ENCODE data around the gene WWC1. TPM values are rescaled to one million over a fixed set of nuclear protein-coding genes. Genes with fewer than 3 reads are reported as not detected.

The WWC1 gene
- total and polyA plus RNA-seq, 9 of the 15 experiments (the other 6 are each of a cell fraction or from before 2014, with no cell fraction given): under 0.01 to 0.54 (median 0.42) TPM; not detected in 6

DNA sequence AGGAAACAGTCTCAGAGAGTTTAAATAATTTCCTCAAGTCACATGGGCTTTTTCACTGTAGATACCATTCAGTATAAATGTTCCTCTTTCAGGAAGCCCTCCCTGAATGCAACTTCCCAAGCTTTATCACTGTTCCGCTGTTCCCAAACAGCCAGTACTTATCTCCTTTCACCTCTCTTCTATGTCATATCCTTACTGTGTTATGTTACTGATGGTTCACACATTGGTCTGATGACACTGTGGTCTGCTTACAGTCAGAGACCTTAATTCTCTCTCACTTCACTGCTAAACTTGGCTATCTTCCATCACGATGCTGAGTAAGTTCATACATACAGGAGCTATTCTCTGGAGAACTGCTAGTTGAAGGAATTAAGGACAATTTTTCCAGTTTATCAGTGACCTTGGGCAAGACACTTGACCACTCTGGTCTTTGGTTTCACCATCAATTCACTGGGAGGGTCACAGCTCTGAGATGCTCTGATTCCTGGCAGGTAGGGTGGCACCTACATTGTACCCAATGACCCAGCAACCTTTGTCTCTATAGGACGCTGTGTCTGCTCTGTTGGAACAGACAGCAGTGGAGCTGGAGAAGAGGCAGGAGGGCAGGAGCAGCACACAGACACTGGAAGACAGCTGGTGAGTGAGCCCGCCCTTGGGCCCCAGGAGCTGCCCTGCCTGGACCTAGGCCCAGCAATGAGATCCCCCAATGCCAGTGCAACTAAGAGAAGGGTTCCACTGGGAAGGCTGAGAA, 152.7 kb downstream of the WWC1 start:
- FAIRE-seq: no peak
- DNase-seq (ENCODE audit: extremely low read depth in 1 of 4, low spot score in 3 of 4): no peak
- ChIA-PET POLR2A (no interaction called here), CTCF (ENCODE audit: low intra/inter-chr PET ratio) (no interaction called here)
- Histone ChIP-seq H3K4me2 (ENCODE audit: insufficient read depth, low read length) (no peak overlapping the region), H3K9ac (ENCODE audit: insufficient read depth in 1 of 2, low read depth in 2 of 2, low read length in 2 of 2) (no peak overlapping the region), H3K27me3 (ENCODE audit: control insufficient read depth in 2 of 2, insufficient read depth in 2 of 2, low read length in 2 of 2) (peaks cover 15 to 21% of the 10 kb centered on the region in 2 experiments; a peak in 4 of 5 replicates), H3K27ac (ENCODE audit: extremely low read depth, low read depth, low read length) (no peak overlapping the region), H2AFZ (ENCODE audit: low read depth, low read length) (no peak overlapping the region), H3K9me3 (replicated peaks; ENCODE audit: control insufficient read depth, insufficient read depth, low read depth, low read length) (no peaks in the 10 kb centered on the region), H3K4me1 (replicated peaks in 1 of 2; ENCODE audit: control insufficient read depth in 2 of 2, insufficient read depth in 2 of 2, low read length in 2 of 2) (no peaks in the 10 kb centered on the region), H3K9me1 (ENCODE audit: control insufficient read depth, insufficient read depth, low read length) (no peaks in the 10 kb centered on the region), H4K20me1 (replicated peaks; ENCODE audit: control insufficient read depth, insufficient read depth, low read length) (no peaks in the 10 kb centered on the region), H3K79me2 (ENCODE audit: control insufficient read depth, insufficient read depth, low read length) (no peaks in the 10 kb centered on the region), H3K36me3 (ENCODE audit: control insufficient read depth, insufficient read depth, low read length) (no peaks in the 10 kb centered on the region), H3K4me3 (no peak overlapping the region)
- intact Hi-C loops (cut with micrococcal nuclease): no loop called here
- no peak for ATAC-seq
- TF ChIP-seq ZFP36 (IDR thresholded peaks at IDR 0.05; ENCODE audit: low read depth, low read length, partially characterized antibody) (peak; percentile 56), HMG20A (CRISPR knock-in tag; conservative IDR thresholded peaks at IDR 0.05) (no peak), SMAD2 (IDR thresholded peaks at IDR 0.05; ENCODE audit: low read depth, low read length) (no peak)
- 2% methylated on average over 4 of the region's 4 CpGs for WGBS (ENCODE audit: insufficient coverage, low coverage, missing lambda C conversion rate)
- in situ Hi-C loops (cut with MboI): no loop called here
- BruUV-seq (replicated peaks): no TSS peak

GRCh38 chr5:168446983-168447619, 155.7 kb downstream of the WWC1 start:
- Histone ChIP-seq H2AFZ (ENCODE audit: low read depth, low read length) (no peak overlapping the region), H3K27ac (ENCODE audit: extremely low read depth, low read depth, low read length) (no peak overlapping the region), H3K36me3 (ENCODE audit: control insufficient read depth, insufficient read depth, low read length) (no peaks in the 10 kb centered on the region), H3K79me2 (ENCODE audit: control insufficient read depth, insufficient read depth, low read length) (no peaks in the 10 kb centered on the region), H3K4me2 (ENCODE audit: insufficient read depth, low read length) (no peak overlapping the region), H3K4me3 (no peak overlapping the region), H4K20me1 (replicated peaks; ENCODE audit: control insufficient read depth, insufficient read depth, low read length) (no peaks in the 10 kb centered on the region), H3K27me3 (ENCODE audit: control insufficient read depth in 2 of 2, insufficient read depth in 2 of 2, low read length in 2 of 2) (peaks cover 12 to 27% of the 10 kb centered on the region in 2 experiments), H3K4me1 (replicated peaks in 1 of 2; ENCODE audit: control insufficient read depth in 2 of 2, insufficient read depth in 2 of 2, low read length in 2 of 2) (no peaks in the 10 kb centered on the region; a peak in 1 of 5 replicates), H3K9me1 (ENCODE audit: control insufficient read depth, insufficient read depth, low read length) (no peaks in the 10 kb centered on the region), H3K9me3 (replicated peaks; ENCODE audit: control insufficient read depth, insufficient read depth, low read depth, low read length) (no peaks in the 10 kb centered on the region), H3K9ac (ENCODE audit: insufficient read depth in 1 of 2, low read depth in 2 of 2, low read length in 2 of 2) (no peak overlapping the region)
- in situ Hi-C loops (cut with MboI) (no loop called here), intact Hi-C loops (cut with micrococcal nuclease) (no loop called here)
- DNase-seq (ENCODE audit: extremely low read depth in 1 of 4, low spot score in 3 of 4) (no peak), FAIRE-seq (no peak), ATAC-seq (no peak)
- ChIA-PET CTCF (ENCODE audit: low intra/inter-chr PET ratio) (no interaction called here), POLR2A (no interaction called here)
- WGBS (ENCODE audit: insufficient coverage, low coverage, missing lambda C conversion rate): under 1% methylated on average over 10 of the region's 10 CpGs
- TF ChIP-seq C11orf30 (IDR thresholded peaks at IDR 0.05; ENCODE audit: low read depth) (peak; percentile 35), MAFG (tag; conservative IDR thresholded peaks at IDR 0.05) (0 out of 2 replicates have a peak, but pooled peaks have one; percentile 21), ZNF316 (IDR thresholded peaks at IDR 0.05) (peak; percentile 56), TFE3 (CRISPR knock-in tag; IDR thresholded peaks at IDR 0.05) (no peak)
- BruUV-seq (replicated peaks): no TSS peak

Measured in K562 (cell line).